ENCODE results near the gene HOXB8. TPM values are rescaled to one million over a fixed set of nuclear protein-coding genes. Genes with fewer than 3 reads are reported as not detected.

HOXB8 gene
- total RNA-seq, 1 experiment from 2014 or later = 0.70 TPM

GRCh38 chr17:48591255-48592056 lies 23.6 kb downstream of the HOXB8 start:
- Histone ChIP-seq H3F3A (ENCODE audit: insufficient read depth, low read depth) (peaks cover 13% of the 10 kb centered on the region; the same call in 1 of the 2 replicates), H3K4me3 (no peak overlapping the region), H2AFZ (no peak overlapping the region), H3K27me3 (ENCODE audit: insufficient read depth, low read depth) (no peaks in the 10 kb centered on the region), H3K4me2 (no peak overlapping the region), H3K79me2 (ENCODE audit: low read depth) (no peaks in the 10 kb centered on the region), H3K36me3 (ENCODE audit: low read depth) (peaks cover 7% of the 10 kb centered on the region), H3K9me3 (ENCODE audit: insufficient read depth, low read depth) (no peaks in the 10 kb centered on the region), H3K9me2 (ENCODE audit: insufficient read depth) (no peaks in the 10 kb centered on the region), H3K27ac (no peak overlapping the region), H3K4me1 (replicated peaks; ENCODE audit: insufficient read depth) (peaks cover 7% of the 10 kb centered on the region), H4K20me1 (ENCODE audit: insufficient read depth) (no peaks in the 10 kb centered on the region)
- ChIA-PET CTCF (interaction anchor here (0.6 kb wide), 1 partner anchor 32 kb away, joined by 3 read pairs; no protein-coding TSS in a partner anchor), POLR2A (ENCODE audit: unreplicated experiment) (interaction anchor here (0.5 kb wide), 1 partner anchor 239 kb away, joined by 3 read pairs; no protein-coding TSS in a partner anchor)
- no peak for DNase-seq
- intact Hi-C loops (cut with micrococcal nuclease; ENCODE audit: unreplicated experiment) = no loop called here
- TF ChIP-seq EZH2 (IDR thresholded peaks at IDR 0.05; ENCODE audit: low read depth) = no peak
- TF ChIP-seq CTCF (conservative IDR thresholded peaks at IDR 0.05) = no peak
- BruUV-seq (replicated peaks) = no TSS peak

GRCh38 chr17:48590607-48591161 lies 24.4 kb downstream of the HOXB8 start:
- no peak overlapping the region for H3K27ac ChIP-seq
- peaks cover 13% of the 10 kb centered on the region; the same call in 1 of the 2 replicates for H3F3A ChIP-seq (ENCODE audit: insufficient read depth, low read depth)
- H4K20me1 ChIP-seq (ENCODE audit: insufficient read depth) = no peaks in the 10 kb centered on the region
- H3K4me3 ChIP-seq = no peak overlapping the region
- no peak overlapping the region for H3K4me2 ChIP-seq
- no peaks in the 10 kb centered on the region for H3K79me2 ChIP-seq (ENCODE audit: low read depth)
- BruUV-seq (replicated peaks) = no TSS peak
- DNase-seq = no peak
- H3K4me1 ChIP-seq (replicated peaks; ENCODE audit: insufficient read depth) = peaks cover 12% of the 10 kb centered on the region
- H2AFZ ChIP-seq = no peak overlapping the region
- no peaks in the 10 kb centered on the region for H3K9me3 ChIP-seq (ENCODE audit: insufficient read depth, low read depth)
- CTCF ChIA-PET = interaction anchor here (0.6 to 1.0 kb wide), 2 partner anchors 33 to 239 kb away, joined by 3 to 4 read pairs; no protein-coding TSS in a partner anchor
- TF ChIP-seq CTCF (conservative IDR thresholded peaks at IDR 0.05) (no peak), EZH2 (IDR thresholded peaks at IDR 0.05; ENCODE audit: low read depth) (no peak)
- no peaks in the 10 kb centered on the region for H3K9me2 ChIP-seq (ENCODE audit: insufficient read depth)
- H3K36me3 ChIP-seq (ENCODE audit: low read depth) = peaks cover 7% of the 10 kb centered on the region
- POLR2A ChIA-PET (ENCODE audit: unreplicated experiment) = interaction anchor here (0.5 kb wide), 1 partner anchor 239 kb away, joined by 3 read pairs; no protein-coding TSS in a partner anchor
- H3K27me3 ChIP-seq (ENCODE audit: insufficient read depth, low read depth) = no peaks in the 10 kb centered on the region
- intact Hi-C loops (cut with micrococcal nuclease; ENCODE audit: unreplicated experiment) = no loop called here

- CTCF ChIA-PET = interaction anchor here (1.0 kb wide), 1 partner anchor 238 kb away, joined by 4 read pairs; no protein-coding TSS in a partner anchor
- Histone ChIP-seq H3K36me3 (ENCODE audit: low read depth) (peaks cover 2% of the 10 kb centered on the region), H3K27ac (no peak within 1 kb of the TSS), H3F3A (ENCODE audit: insufficient read depth, low read depth) (peaks cover 13% of the 10 kb centered on the region; the same call in 1 of the 2 replicates), H3K79me2 (ENCODE audit: low read depth) (no peaks in the 10 kb centered on the region), H3K9me3 (ENCODE audit: insufficient read depth, low read depth) (no peaks in the 10 kb centered on the region), H4K20me1 (ENCODE audit: insufficient read depth) (no peaks in the 10 kb centered on the region), H3K4me1 (replicated peaks; ENCODE audit: insufficient read depth) (peaks cover 12% of the 10 kb centered on the region), H3K4me3 (no peak within 1 kb of the TSS), H3K27me3 (ENCODE audit: insufficient read depth, low read depth) (no peaks in the 10 kb centered on the region), H3K4me2 (no peak within 1 kb of the TSS), H3K9me2 (ENCODE audit: insufficient read depth) (no peaks in the 10 kb centered on the region), H2AFZ (no peak within 1 kb of the TSS)
- BruUV-seq (replicated peaks) = no TSS peak
- intact Hi-C loops (cut with micrococcal nuclease; ENCODE audit: unreplicated experiment) = no loop called here
- POLR2A ChIA-PET (ENCODE audit: unreplicated experiment) = no interaction called here
- DNase-seq = no peak
- TF ChIP-seq CTCF (conservative IDR thresholded peaks at IDR 0.05) (no peak), EZH2 (IDR thresholded peaks at IDR 0.05; ENCODE audit: low read depth) (no peak)
Measured at GRCh38 chr17:48589831-48590606, 25.1 kb downstream of the HOXB8 start, which contains the start of gene HOXB3. HOXB3 (minus strand) TSS chr17:48590241; CDS start chr17:48552474, 37,767 bp downstream.
